GM23338 (cell line): Measurements from ENCODE around the gene BACH1. TPM values are rescaled to one million over a fixed set of nuclear protein-coding genes. Genes with fewer than 3 reads are reported as not detected.

Source experiments
- ATAC-seq: fragments of 200-7000 bp; cut with Tn5 transposase; 3 replicates; pipeline ENCODE4 v1.9.1; 2020
- DNase-seq: peaks from one replicate; pipeline ENCODE4 v3.0.0-alpha.2; 2015; ENCODE audit warnings: low spot score
- H2AFZ ChIP-seq: fragments of 200-600 bp; sonication (generic); 2 replicates; pipeline ENCODE4 v1.8.0; 2016; ENCODE audit warnings: antibody characterized with exemption, mild to moderate bottlenecking, moderate library complexity
- H3F3A ChIP-seq: fragments of 200-600 bp; sonication (generic); replicated peaks from 2 replicates; pipeline ENCODE4 v1.8.0; 2017; ENCODE audit warnings: antibody characterized with exemption, mixed run types, low read depth
- H3K27ac ChIP-seq: fragments of 200-600 bp; sonication (generic); 2 replicates; pipeline ENCODE4 v1.6.1; 2016; ENCODE audit warnings: low read depth
- H3K27me3 ChIP-seq: fragments of 200-600 bp; sonication (generic); 2 replicates; pipeline ENCODE4 v1.8.0; 2016; ENCODE audit warnings: mild to moderate bottlenecking, mixed run types, moderate library complexity; ENCODE audit not compliant: insufficient read depth
- H3K36me3 ChIP-seq: fragments of 200-600 bp; sonication (generic); 2 replicates; pipeline ENCODE4 v1.8.0; 2016; ENCODE audit warnings: mild to moderate bottlenecking; ENCODE audit not compliant: insufficient read depth
- H3K4me1 ChIP-seq: fragments of 200-600 bp; sonication (generic); 2 replicates; pipeline ENCODE4 v1.8.0; 2016; ENCODE audit warnings: mild to moderate bottlenecking, moderate library complexity; ENCODE audit not compliant: insufficient read depth
- H3K4me2 ChIP-seq: fragments of 200-600 bp; sonication (generic); 2 replicates; pipeline ENCODE4 v1.7.1; 2017; ENCODE audit warnings: mixed run types
- H3K4me3 ChIP-seq: fragments of 200-600 bp; sonication (generic); 2 replicates; pipeline ENCODE4 v1.6.1; 2016; ENCODE audit warnings: mixed run types
- H3K79me2 ChIP-seq: fragments of 200-600 bp; sonication (generic); replicated peaks from 2 replicates; pipeline ENCODE4 v1.8.0; 2017; ENCODE audit warnings: mild to moderate bottlenecking; ENCODE audit not compliant: insufficient read depth
- H3K9me2 ChIP-seq: fragments of 200-600 bp; sonication (generic); 2 replicates; pipeline ENCODE4 v1.8.0; 2017; ENCODE audit not compliant: insufficient read depth
- H4K20me1 ChIP-seq: fragments of 200-600 bp; sonication (generic); replicated peaks from 2 replicates; pipeline ENCODE4 v1.8.0; 2017; ENCODE audit warnings: mild to moderate bottlenecking; ENCODE audit not compliant: insufficient read depth
- H3K27ac Mint-ChIP-seq: 2 replicates; pipeline ENCODE4 v1.8.0; 2020; ENCODE audit warnings: inconsistent platforms, mild to moderate bottlenecking, moderate library complexity, mixed read lengths
- H3K27me3 Mint-ChIP-seq: 3 replicates; pipeline ENCODE4 v1.8.0; 2022; ENCODE audit warnings: low read depth, mild to moderate bottlenecking, moderate library complexity, mixed read lengths, inconsistent platforms; ENCODE audit not compliant: insufficient read depth, poor library complexity
- H3K36me3 Mint-ChIP-seq: 3 replicates; pipeline ENCODE4 v1.8.0; 2021; ENCODE audit warnings: low read depth, mild to moderate bottlenecking, inconsistent platforms, moderate library complexity, mixed read lengths
- H3K4me1 Mint-ChIP-seq: 3 replicates; pipeline ENCODE4 v1.8.0; 2020; ENCODE audit warnings: mild to moderate bottlenecking, inconsistent platforms, mixed read lengths
- H3K4me3 Mint-ChIP-seq: 3 replicates; pipeline ENCODE4 v1.8.0; 2021; ENCODE audit warnings: moderate library complexity, mild to moderate bottlenecking, inconsistent platforms, mixed read lengths
- H3K9me3 Mint-ChIP-seq: 3 replicates; pipeline ENCODE4 v1.8.0; 2020; ENCODE audit warnings: moderate library complexity, mild to moderate bottlenecking, inconsistent platforms, mixed read lengths
- CREB1 ChIP-seq: fragments of 250-450 bp; sonication (Bioruptor Pico); IDR thresholded peaks from 2 replicates; pipeline ENCODE4 v1.5.0; 2020; ENCODE audit warnings: low read depth, mild to moderate bottlenecking, moderate library complexity
- POLR2AphosphoS5 ChIP-seq: IDR thresholded peaks from 2 replicates; pipeline ENCODE4 v1.6.1; 2016; ENCODE audit warnings: antibody characterized with exemption, low read depth
- ZNF462 ChIP-seq: fragments of 250-450 bp; sonication (Bioruptor Pico); IDR thresholded peaks from 2 replicates; pipeline ENCODE4 v1.5.0; 2020; ENCODE audit warnings: mild to moderate bottlenecking, moderate library complexity
- polyA plus RNA-seq: library from polyadenylated mRNA; unstranded; fragments of >200 nt; fragmentation: Nextera tagmentation; extraction: Ambion mirVana; gene quantifications from 2 replicates; pipeline ENCODE4 v1.2.1, GENCODE V29; 2016
- total RNA-seq: library from RNA; depleted of rRNA; stranded (reverse); fragments of >200 nt; shearing (Covaris generic); gene quantifications from 2 replicates; pipeline ENCODE4 v1.2.3, GENCODE V29; 2014
- TF ChIP-seq, protein P1 (sequence below), 2 experiments: fragments of 200-600 bp in 1 of 2; sonication (generic) in 1 of 2; conservative IDR thresholded peaks; 2 replicates each; pipeline versions ENCODE4 v1.5.1 to v1.6.1; 2016 to 2017; ENCODE audit warnings: antibody characterized with exemption in 2 of 2, low read depth in 2 of 2, mild to moderate bottlenecking in 2 of 2, moderate library complexity in 1 of 2

BACH1 gene
- total and polyA plus RNA-seq, 2 experiments from 2014 or later, result 18.9 to 41.2 TPM

GRCh38 chr21:29305561-29305960 is 6.8 kb downstream of the BACH1 start (continued):
- TF ChIP-seq, protein P1, sequence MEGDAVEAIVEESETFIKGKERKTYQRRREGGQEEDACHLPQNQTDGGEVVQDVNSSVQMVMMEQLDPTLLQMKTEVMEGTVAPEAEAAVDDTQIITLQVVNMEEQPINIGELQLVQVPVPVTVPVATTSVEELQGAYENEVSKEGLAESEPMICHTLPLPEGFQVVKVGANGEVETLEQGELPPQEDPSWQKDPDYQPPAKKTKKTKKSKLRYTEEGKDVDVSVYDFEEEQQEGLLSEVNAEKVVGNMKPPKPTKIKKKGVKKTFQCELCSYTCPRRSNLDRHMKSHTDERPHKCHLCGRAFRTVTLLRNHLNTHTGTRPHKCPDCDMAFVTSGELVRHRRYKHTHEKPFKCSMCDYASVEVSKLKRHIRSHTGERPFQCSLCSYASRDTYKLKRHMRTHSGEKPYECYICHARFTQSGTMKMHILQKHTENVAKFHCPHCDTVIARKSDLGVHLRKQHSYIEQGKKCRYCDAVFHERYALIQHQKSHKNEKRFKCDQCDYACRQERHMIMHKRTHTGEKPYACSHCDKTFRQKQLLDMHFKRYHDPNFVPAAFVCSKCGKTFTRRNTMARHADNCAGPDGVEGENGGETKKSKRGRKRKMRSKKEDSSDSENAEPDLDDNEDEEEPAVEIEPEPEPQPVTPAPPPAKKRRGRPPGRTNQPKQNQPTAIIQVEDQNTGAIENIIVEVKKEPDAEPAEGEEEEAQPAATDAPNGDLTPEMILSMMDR (conservative IDR thresholded peaks at IDR 0.05; ENCODE audit: low read depth in 2 of 2), result no peak
- no peak for TF ChIP-seq ZNF462 (CRISPR knock-in tag)

DNA sequence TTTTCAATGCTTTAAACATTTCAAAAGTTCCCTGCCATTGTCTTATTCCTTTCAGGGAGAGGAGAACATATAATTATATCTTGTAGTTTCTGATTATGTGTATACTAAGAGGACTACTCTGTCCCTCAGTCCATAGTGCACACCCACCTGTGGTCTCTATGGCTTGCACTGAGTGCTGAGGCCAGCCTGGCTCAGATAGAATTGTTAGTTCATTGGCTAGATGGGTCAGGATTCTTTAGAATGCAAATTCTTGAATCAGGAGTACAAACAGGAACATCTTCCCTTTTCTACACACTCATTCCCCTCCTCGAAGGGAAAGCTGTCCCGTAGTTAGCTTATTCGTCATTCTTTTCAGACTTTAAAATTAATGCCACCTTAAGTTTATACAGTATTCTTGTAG is 8.2 kb downstream of the BACH1 start:
- H3K4me3 Mint-ChIP-seq, result no peak overlapping the region
- Histone ChIP-seq H3K4me2 (peak overlapping the region; percentile 45), H3F3A (no peaks in the 10 kb centered on the region), H3K27me3 (no peaks in the 10 kb centered on the region), H3K27ac (no peak overlapping the region), H4K20me1 (peaks cover 51% of the 10 kb centered on the region), H3K4me3 (no peak overlapping the region), H3K36me3 (no peaks in the 10 kb centered on the region), H2AFZ (no peak overlapping the region), H3K9me2 (no peaks in the 10 kb centered on the region), H3K79me2 (peaks cover 100% of the 10 kb centered on the region), H3K4me1 (peaks cover 43% of the 10 kb centered on the region)
- H3K27me3 Mint-ChIP-seq, result no peaks in the 10 kb centered on the region
- H3K36me3 Mint-ChIP-seq, result no peaks in the 10 kb centered on the region; the same call in 1 of the 3 replicates
- peaks cover 39% of the 10 kb centered on the region for H3K4me1 Mint-ChIP-seq
- ATAC-seq (peak; percentile 71), DNase-seq (no peak)
- no peaks in the 10 kb centered on the region for H3K9me3 Mint-ChIP-seq
- no peak overlapping the region for H3K27ac Mint-ChIP-seq
- TF ChIP-seq ZNF462 (CRISPR knock-in tag), result no peak
- no peak for TF ChIP-seq POLR2AphosphoS5
- no peak for TF ChIP-seq CREB1 (CRISPR knock-in tag)
- TF ChIP-seq, protein P1 (conservative IDR thresholded peaks at IDR 0.05; ENCODE audit: low read depth in 2 of 2), result no peak
